Measurements from ENCODE around the gene CREB3L1. TPM values are rescaled to one million over a fixed set of nuclear protein-coding genes. Genes with fewer than 3 reads are reported as not detected.
A peak's percentile ranks its signal among the peaks of the same experiment; 100 is the strongest.

The CREB3L1 gene
- total RNA-seq, 1 donor from 2014 or later, result 2.4 TPM

DNA sequence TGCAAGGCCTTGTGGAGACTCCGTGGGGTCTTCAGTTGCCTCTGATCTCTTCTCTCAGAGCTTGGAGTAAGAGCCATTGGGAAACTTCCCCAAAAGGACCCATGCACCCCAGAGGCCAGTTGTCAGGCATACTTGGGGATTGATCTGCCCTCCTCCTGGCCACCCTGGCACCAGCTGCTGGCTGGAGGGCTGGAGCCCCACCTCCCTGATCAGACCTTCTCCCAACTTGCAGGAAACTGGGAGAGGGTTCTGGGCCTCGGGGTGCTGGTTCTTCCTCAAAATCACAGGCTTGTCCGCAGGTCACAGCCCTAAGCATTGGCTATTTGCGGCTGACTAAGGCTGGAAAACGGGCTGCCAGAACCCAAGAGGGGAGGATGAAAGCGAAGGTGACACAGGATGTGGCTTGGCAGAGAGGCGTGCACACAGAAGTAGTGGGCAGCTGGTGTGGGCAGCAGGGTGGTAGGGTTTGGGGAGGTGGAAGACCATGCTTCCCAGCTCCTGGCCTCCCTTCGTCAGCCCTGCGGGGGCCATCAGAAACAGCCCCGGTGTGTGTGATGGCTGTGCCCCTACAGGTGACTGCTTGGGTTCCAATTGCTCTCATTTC is 68.5 kb downstream of the CREB3L1 start:
- DNase-seq (ENCODE audit: low read depth), result no peak
- TF ChIP-seq, protein P1, sequence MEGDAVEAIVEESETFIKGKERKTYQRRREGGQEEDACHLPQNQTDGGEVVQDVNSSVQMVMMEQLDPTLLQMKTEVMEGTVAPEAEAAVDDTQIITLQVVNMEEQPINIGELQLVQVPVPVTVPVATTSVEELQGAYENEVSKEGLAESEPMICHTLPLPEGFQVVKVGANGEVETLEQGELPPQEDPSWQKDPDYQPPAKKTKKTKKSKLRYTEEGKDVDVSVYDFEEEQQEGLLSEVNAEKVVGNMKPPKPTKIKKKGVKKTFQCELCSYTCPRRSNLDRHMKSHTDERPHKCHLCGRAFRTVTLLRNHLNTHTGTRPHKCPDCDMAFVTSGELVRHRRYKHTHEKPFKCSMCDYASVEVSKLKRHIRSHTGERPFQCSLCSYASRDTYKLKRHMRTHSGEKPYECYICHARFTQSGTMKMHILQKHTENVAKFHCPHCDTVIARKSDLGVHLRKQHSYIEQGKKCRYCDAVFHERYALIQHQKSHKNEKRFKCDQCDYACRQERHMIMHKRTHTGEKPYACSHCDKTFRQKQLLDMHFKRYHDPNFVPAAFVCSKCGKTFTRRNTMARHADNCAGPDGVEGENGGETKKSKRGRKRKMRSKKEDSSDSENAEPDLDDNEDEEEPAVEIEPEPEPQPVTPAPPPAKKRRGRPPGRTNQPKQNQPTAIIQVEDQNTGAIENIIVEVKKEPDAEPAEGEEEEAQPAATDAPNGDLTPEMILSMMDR (conservative IDR thresholded peaks at IDR 0.05; ENCODE audit: low read depth, low read length), result no peak
- no peak overlapping the region for H3K4me3 ChIP-seq (ENCODE audit: low read depth, low read length)

DNA sequence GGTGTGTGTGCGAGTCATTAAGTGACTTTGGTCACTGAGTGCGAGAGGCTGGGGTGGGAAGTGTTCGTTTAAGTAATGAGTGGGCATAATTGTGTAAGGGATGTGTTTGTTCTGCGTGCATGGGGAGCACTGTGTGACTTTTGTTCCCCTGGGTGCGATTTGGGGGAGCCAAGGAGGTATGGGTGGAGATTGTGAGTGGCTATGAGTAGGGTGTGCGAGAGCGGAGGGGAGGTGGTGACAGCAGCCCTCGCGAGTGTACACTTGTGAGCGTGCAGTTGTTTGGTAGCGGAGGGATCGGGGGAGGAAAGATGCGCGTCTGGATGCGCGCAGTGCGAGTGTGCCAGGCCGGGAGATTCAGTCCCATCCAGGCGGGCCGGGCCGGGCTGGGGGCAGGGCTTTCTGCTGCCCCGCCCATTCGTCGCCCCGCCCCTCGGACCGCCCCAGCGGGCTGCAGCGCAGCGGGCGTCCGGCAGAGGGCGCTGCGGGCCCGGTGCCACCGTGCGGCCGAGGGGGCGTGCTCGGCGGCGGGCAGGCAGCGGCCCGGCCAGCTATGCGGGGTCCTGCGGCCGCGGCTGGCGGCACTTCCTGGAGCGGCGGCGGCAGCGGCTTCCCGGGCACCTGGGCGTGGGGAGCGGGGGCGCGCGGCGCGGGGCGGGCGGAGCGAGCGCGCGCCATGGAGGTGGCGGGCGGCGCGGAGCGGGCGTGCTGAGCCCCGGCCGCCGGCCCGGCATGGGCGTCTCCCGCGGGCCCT is 69.6 kb downstream of the CREB3L1 start, which contains the start of gene DGKZ:
Gene DGKZ, plus strand, starts transcription at position 578 of the 751 bp plus-strand sequence. CDS start 197 bp downstream, outside the sequence.
- TF ChIP-seq, protein P1 (conservative IDR thresholded peaks at IDR 0.05; ENCODE audit: low read depth, low read length), result peak; percentile 53
- peak within 1 kb of the TSS; percentile 91 for H3K4me3 ChIP-seq (ENCODE audit: low read depth, low read length)
- DNase-seq (ENCODE audit: low read depth), result no peak

DNA sequence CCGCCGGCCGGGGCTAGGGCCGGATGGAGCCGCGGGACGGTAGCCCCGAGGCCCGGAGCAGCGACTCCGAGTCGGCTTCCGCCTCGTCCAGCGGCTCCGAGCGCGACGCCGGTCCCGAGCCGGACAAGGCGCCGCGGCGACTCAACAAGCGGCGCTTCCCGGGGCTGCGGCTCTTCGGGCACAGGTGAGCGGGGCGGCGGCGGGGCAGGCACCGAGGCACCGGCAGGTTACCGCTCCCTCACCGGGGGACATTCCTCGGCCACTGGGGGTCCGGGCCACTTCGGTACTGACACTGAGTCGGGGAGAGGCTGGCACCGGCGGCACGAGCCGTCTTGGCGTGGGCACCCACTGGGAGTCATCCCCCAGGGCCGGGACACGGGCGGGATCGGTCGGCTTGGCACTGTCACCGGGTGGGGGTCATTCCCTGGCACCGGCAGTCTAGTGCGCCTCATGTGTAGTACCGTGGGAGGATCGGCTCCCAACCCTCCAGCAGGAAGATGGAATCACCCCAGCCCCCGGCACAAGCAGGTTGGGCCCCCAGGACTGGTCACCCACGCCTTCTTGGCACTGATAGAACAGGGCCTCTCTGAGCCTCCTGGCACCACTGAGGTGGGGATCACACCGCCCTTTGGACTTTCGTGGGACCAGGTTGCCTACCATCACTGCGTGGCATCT is 70.3 kb downstream of the CREB3L1 start:
- no peak for DNase-seq (ENCODE audit: low read depth)
- peak overlapping the region; percentile 91 for H3K4me3 ChIP-seq (ENCODE audit: low read depth, low read length)
- TF ChIP-seq, protein P1 (conservative IDR thresholded peaks at IDR 0.05; ENCODE audit: low read depth, low read length), result no peak

- no peak for DNase-seq (ENCODE audit: low read depth)
- TF ChIP-seq, protein P1 (conservative IDR thresholded peaks at IDR 0.05; ENCODE audit: low read depth, low read length), result no peak
- H3K4me3 ChIP-seq (ENCODE audit: low read depth, low read length), result peak overlapping the region; percentile 91
These were observed 71.3 kb downstream of the CREB3L1 start for GRCh38 chr11:46348566-46349401.

DNA sequence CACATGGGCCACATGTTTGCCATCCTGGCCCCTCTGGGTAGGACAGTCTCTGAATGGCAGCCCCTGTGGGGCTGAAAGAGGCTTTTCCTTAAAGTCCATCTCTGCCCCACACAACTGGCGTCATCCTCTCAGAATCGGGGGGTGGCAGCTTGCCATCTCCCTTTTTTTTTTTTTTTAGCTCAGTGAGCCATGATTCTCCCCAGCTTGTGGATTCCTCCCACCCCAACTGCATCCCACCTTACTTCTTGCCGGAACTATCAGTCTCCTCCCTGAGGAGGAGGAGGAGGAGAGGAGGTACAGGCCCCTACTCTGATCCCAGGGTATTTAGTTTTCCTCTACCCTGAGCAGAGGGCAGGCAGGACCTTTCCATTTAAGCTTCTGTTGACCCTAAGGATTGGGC is 73.2 kb downstream of the CREB3L1 start:
- TF ChIP-seq, protein P1 (conservative IDR thresholded peaks at IDR 0.05; ENCODE audit: low read depth, low read length), result no peak
- DNase-seq (ENCODE audit: low read depth), result no peak
- no peak overlapping the region for H3K4me3 ChIP-seq (ENCODE audit: low read depth, low read length)

DNA sequence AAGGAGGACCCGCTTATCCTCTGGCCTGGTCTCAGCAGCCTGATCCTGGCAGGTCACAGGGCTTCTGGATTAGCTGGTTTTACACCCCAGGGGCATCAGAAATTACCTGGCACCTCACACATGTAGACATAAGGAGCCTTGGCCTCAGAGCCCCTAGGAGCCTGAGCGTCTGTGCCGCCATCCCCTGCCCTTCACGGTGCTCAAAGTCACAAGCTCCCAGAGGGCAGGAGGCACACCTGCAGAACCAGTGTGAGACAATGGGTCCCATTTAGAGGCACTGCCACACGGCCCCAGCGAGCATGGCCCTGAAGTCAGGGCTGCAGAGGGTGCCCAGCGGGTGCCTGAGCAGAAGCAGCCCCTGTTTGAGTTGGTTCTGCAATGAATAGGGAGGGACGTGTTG is 73.7 kb downstream of the CREB3L1 start:
- no peak overlapping the region for H3K4me3 ChIP-seq (ENCODE audit: low read depth, low read length)
- no peak for DNase-seq (ENCODE audit: low read depth)
- TF ChIP-seq, protein P1 (conservative IDR thresholded peaks at IDR 0.05; ENCODE audit: low read depth, low read length), result no peak

Measured in epithelial cell of proximal tubule (primary cell).